Prostate gland (tissue), 2 donors: Measurements from ENCODE around the gene GDNF.

Experiments used
- CTCF ChIP-seq, 4 experiments: fragments of 200-600 bp in 2 of 4; fragments of 450-650 bp in 2 of 4; sonication (generic) in 2 of 4; IDR thresholded peaks; 1 replicate in 3 of 4; 2 replicates in 1 of 4; pipeline ENCODE4 v1.5.1; 2016 to 2019; ENCODE audit warnings: antibody characterized with exemption in 4 of 4, mild to moderate bottlenecking in 2 of 4, moderate library complexity in 2 of 4
- POLR2A ChIP-seq: fragments of 450-650 bp; IDR thresholded peaks from one replicate; pipeline ENCODE4 v1.6.1; 2016; ENCODE audit warnings: antibody characterized with exemption, mild to moderate bottlenecking

DNA sequence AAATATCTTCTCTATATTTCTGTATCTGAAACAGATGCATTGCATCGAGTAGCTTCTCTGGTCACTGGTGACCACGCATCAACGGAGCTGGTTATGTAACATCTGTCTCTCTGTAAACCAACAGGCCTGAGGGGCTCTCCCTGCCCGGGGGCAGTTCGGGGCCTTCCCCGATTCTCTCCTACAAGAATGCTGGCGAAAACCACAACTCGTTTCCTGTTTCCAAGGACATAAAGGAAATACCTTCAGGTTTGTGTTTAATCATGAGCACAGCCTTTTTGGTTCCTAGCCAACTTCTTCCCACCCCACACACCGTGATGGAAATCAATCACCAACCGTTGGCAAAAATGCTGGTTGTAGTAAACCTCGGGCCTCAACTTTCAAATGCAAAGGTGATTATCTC, 25.1 kb downstream of the GDNF start:
- TF ChIP-seq CTCF (IDR thresholded peaks at IDR 0.05) (no peak), POLR2A (no peak)
